ENCODE data around the gene SAMD14. TPM values are rescaled to one million over a fixed set of nuclear protein-coding genes. Genes with fewer than 3 reads are reported as not detected.

SAMD14 gene
- total and polyA plus RNA-seq, 3 donors from 2014 or later, result 3.2 to 5.2 (median 3.3) TPM

- Histone ChIP-seq H3K4me3 (peak overlapping the region in 1 of 2 donors; percentile 91), H3K27ac (peak overlapping the region; percentile 79 to 84), H3K9me3 (no peaks in the 10 kb centered on the region), H3K4me1 (peaks cover 43% of the 10 kb centered on the region), H3K27me3 (no peaks in the 10 kb centered on the region), H3K36me3 (ENCODE audit: low read depth, missing control alignments) (no peaks in the 10 kb centered on the region)
- TF ChIP-seq POLR2A (IDR thresholded peaks at IDR 0.05), result no peak
- TF ChIP-seq CTCF (IDR thresholded peaks at IDR 0.05), result no peak
- intact Hi-C loops (cut with DNase I; ENCODE audit: low total_unique reads), result no loop called here
- peak; percentile 60 for DNase-seq
- WGBS, 2 donors, result 32 to 52% methylated on average over 14 to 15 of the region's 15 CpGs
Observed at GRCh38 chr17:50146927-50147665, 17.1 kb upstream of the SAMD14 start.

- Histone ChIP-seq H3K4me3 (no peak overlapping the region), H3K9me3 (no peaks in the 10 kb centered on the region), H3K36me3 (ENCODE audit: low read depth, missing control alignments) (no peaks in the 10 kb centered on the region), H3K27me3 (no peaks in the 10 kb centered on the region), H3K27ac (peak overlapping the region; percentile 79 to 84), H3K4me1 (peaks cover 36% of the 10 kb centered on the region)
- DNase-seq, result no peak
- WGBS, 2 donors, result 55 to 80% methylated on average over 3 to 10 of the region's 10 CpGs
- intact Hi-C loops (cut with DNase I; ENCODE audit: low total_unique reads), result no loop called here
- TF ChIP-seq CTCF (IDR thresholded peaks at IDR 0.05) (no peak), POLR2A (IDR thresholded peaks at IDR 0.05) (no peak)
Observed at GRCh38 chr17:50146230-50146926, 16.4 kb upstream of the SAMD14 start.

- Histone ChIP-seq H3K36me3 (ENCODE audit: low read depth, missing control alignments) (no peaks in the 10 kb centered on the region), H3K9me3 (no peaks in the 10 kb centered on the region), H3K4me3 (no peak overlapping the region), H3K27me3 (no peaks in the 10 kb centered on the region), H3K4me1 (peaks cover 36% of the 10 kb centered on the region), H3K27ac (peak overlapping the region; percentile 6 to 7)
- 67 to 79% methylated on average over 11 of the region's 11 CpGs for WGBS, 2 donors
- no peak for DNase-seq
- no peak for TF ChIP-seq POLR2A (IDR thresholded peaks at IDR 0.05)
- TF ChIP-seq CTCF (IDR thresholded peaks at IDR 0.05), result no peak
- intact Hi-C loops (cut with DNase I; ENCODE audit: low total_unique reads), result no loop called here
Observed at GRCh38 chr17:50145532-50146229, 15.7 kb upstream of the SAMD14 start.

GRCh38 chr17:50144845-50145531, 15.0 kb upstream of the SAMD14 start:
- H3K27me3 ChIP-seq, result no peaks in the 10 kb centered on the region
- WGBS, 2 donors, result 75% methylated on average over 16 of the region's 16 CpGs
- TF ChIP-seq POLR2A (IDR thresholded peaks at IDR 0.05), result no peak
- TF ChIP-seq CTCF (IDR thresholded peaks at IDR 0.05), result no peak
- no peaks in the 10 kb centered on the region for H3K9me3 ChIP-seq
- peak overlapping the region; percentile 6 to 7 for H3K27ac ChIP-seq
- intact Hi-C loops (cut with DNase I; ENCODE audit: low total_unique reads), result no loop called here
- no peak overlapping the region for H3K4me3 ChIP-seq
- H3K36me3 ChIP-seq (ENCODE audit: low read depth, missing control alignments), result no peaks in the 10 kb centered on the region
- DNase-seq, result no peak
- peaks cover 36% of the 10 kb centered on the region for H3K4me1 ChIP-seq
